CD4-positive, alpha-beta T cell treated with Interleukin-2 at 100 ng/mL for 4 hours (primary cell): ENCODE measurements around the gene IL12RB2.

Experiments
- DNase-seq: peaks from one replicate; pipeline ENCODE4 v3.0.0-alpha.2; 2020; ENCODE audit warnings: low spot score

The IL12RB2 gene, protein sequence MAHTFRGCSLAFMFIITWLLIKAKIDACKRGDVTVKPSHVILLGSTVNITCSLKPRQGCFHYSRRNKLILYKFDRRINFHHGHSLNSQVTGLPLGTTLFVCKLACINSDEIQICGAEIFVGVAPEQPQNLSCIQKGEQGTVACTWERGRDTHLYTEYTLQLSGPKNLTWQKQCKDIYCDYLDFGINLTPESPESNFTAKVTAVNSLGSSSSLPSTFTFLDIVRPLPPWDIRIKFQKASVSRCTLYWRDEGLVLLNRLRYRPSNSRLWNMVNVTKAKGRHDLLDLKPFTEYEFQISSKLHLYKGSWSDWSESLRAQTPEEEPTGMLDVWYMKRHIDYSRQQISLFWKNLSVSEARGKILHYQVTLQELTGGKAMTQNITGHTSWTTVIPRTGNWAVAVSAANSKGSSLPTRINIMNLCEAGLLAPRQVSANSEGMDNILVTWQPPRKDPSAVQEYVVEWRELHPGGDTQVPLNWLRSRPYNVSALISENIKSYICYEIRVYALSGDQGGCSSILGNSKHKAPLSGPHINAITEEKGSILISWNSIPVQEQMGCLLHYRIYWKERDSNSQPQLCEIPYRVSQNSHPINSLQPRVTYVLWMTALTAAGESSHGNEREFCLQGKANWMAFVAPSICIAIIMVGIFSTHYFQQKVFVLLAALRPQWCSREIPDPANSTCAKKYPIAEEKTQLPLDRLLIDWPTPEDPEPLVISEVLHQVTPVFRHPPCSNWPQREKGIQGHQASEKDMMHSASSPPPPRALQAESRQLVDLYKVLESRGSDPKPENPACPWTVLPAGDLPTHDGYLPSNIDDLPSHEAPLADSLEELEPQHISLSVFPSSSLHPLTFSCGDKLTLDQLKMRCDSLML

DNA sequence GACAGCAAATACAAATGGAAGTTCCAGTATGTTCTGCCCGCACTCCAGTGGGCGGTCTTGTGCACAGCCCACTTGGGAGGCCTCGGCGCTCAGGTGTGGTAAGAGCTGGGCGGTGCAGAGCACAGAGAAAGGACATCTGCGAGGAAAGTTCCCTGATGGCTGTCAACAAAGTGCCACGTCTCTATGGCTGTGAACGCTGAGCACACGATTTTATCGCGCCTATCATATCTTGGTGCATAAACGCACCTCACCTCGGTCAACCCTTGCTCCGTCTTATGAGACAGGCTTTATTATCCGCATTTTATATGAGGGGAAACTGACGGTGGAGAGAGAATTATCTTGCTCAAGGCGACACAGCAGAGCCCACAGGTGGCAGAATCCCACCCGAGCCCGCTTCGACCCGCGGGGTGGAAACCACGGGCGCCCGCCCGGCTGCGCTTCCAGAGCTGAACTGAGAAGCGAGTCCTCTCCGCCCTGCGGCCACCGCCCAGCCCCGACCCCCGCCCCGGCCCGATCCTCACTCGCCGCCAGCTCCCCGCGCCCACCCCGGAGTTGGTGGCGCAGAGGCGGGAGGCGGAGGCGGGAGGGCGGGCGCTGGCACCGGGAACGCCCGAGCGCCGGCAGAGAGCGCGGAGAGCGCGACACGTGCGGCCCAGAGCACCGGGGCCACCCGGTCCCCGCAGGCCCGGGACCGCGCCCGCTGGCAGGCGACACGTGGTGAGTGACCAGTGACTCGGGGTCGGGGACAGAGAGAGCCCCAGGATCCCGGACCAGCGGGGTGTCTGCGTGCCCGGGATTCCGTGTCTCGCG is at the start of gene IL12RB2:
TSS of gene IL12RB2 (plus strand) at position 623 of the 810 bp plus-strand sequence. CDS start 12,496 bp downstream, outside the sequence.
- peak; percentile 11 for DNase-seq

DNA sequence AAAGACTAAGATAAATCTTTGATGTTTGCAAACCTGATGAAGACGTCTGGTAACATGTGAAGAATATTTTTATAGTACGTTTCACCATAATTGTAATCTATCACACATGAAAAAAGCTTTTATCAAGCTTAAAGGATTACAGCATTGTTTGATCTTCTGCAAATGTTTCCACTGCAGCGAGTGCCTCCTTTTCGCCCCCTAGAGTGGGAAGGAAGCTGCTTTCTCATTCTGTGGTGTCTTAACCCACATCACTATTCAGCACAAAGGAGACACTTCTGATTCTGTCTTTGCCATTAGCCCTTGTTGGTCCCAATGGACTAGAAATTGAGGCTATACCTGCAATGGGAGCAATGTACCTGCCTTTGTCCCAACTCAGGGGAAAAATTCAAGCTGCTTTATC is 46.0 kb upstream of the IL12RB2 start:
- DNase-seq, result peak; percentile 29

DNA sequence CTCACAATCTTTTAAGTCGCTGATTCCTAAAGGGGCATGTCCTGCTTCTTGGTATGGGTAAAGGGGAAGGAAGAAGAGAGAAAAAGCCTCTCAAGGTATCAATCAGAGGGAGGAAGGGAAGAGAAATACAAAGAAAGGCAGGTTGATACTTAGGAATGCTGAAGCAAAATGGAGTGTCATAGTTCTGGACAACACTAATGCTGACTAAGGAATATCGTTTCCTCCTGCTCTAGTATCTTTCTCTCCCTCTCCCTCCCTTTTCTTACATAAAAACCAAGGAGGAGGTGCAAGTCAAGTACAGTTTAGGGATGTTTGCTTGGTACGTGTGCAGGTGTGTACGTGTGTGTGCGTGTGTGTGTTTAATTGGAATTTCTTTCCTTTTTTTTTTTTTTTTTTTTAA is 44.9 kb upstream of the IL12RB2 start:
- DNase-seq, result no peak

GRCh38 chr1:67264152-67264551 is 43.5 kb upstream of the IL12RB2 start:
- no peak for DNase-seq

DNA sequence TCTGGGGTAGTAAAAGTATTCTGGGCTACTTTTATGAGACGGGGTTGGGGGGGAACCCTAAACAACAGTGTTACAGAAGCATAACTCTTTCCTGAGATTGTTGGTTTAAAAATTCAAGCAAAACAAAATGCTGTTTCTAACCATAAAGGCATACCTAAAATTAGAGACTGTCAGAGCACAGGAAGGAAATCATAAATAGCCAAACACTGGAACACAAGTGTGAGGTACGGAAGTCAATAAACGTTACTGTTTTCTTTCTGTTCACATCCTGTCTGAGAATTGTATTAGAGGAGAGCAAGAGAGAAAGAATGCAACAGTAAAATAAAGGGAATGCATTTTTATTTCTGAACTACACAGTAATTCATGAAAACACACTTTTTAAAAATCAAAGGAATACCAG is 42.8 kb upstream of the IL12RB2 start:
- no peak for DNase-seq

DNA sequence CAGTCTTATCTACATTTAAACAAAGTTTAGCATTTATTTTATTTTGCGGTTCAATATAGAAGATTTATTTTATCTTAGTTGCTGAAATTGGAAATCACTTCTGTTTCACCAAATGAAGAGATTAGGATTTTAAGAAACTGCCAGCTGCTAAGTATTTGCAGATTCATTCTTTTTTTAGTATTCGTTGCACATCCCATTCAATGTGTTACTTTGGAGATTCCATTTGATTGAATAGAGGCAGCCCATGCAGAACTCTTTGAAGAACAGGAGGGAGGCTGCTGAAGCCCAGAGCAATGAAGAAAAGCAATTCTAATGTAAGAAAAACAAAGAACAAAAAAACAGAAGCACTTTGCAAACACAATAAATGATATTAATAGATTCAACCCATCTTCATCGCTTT is 38.6 kb upstream of the IL12RB2 start:
- no peak for DNase-seq

GRCh38 chr1:67270541-67270940 is 37.1 kb upstream of the IL12RB2 start:
- DNase-seq, result no peak

- no peak for DNase-seq
Observed at GRCh38 chr1:67273591-67273990, 34.1 kb upstream of the IL12RB2 start.

DNA sequence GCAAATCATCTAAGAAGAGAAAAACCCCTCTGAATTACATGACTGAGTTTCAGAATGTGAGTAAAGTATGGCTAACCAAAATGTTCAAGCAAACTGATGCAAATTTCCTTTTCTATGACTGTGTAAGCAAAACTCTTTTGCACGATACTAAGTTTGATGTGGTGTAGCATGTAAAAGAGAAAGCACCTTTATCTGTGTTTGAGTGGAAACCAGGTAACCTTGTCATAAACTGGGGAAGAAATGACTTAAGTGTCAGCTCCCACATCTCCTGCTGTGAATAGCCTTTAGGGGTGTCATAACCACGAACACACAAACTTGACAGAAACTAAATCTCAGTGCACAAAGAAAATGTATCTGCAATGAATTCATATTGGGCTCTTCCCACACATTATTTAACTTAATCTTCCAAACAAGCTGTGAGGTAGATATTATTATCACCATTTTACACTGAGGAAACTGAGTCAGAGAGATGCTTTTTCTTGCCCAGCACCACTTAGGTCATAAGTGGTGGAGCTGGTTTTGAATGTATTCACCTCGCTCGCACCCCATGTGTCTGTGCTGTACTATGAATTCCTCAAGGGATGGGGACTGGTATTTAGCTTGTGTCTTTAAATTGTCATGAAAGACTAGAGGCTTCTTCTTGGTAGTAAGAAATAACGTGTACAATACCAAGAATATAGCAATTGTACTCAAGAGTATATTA is 32.9 kb upstream of the IL12RB2 start:
- peak; percentile 6 for DNase-seq

- DNase-seq, result no peak
Observed at GRCh38 chr1:67280696-67281095, 27.0 kb upstream of the IL12RB2 start.

- DNase-seq, result no peak
Observed at GRCh38 chr1:67281244-67281643, 26.4 kb upstream of the IL12RB2 start.

DNA sequence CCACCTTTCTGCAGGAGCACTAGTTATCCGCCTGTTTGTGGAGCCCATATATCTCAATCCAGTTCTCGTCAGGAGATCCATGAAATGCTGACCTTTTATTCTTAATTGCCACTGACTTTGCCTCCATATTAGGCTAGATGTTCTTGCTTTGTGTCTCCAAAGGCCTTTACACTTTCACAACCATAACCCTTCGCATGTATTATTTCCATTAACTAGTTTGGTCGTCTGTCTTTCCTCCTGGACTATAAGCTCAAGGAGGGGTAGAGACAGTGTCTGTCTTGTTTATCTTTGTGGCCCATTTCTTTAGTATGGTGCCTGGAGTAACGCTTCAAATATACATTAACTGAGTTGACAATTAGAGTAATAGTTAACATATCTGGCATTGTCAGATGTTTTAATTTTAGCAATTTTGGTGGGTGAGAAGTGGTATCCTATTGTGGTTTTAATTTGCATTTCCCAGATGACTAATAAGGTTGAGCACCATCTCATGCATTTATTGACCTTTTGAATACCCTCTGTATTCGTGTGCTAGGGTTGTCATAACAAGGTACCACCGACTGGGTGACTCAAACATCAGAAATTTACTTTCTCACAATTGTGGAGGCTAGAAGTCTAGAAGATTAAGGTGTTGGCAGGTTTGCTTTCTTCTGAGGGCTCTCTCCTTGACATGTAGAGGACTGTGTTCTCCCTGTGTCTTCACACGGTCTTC is 21.7 kb upstream of the IL12RB2 start:
- peak; percentile 29 for DNase-seq

DNA sequence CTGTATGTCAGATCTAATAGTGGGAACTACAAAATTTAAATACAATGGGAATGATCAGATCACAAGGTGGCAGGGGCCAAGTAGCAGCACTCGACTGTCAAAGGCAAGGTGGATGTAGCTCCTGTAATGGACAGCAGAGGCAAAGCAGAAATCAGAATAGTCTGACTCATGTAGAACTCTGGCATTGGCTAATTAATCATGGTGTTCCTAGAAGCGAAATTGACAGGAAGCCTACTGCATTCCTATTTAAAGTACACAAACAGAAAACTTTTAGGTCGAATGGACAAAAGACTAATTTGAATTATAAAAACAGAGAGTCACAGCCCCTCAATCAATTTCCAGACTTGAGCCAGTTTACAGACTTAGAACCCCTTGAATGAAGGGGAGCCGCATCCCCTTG is 17.4 kb upstream of the IL12RB2 start:
- no peak for DNase-seq

- DNase-seq, result peak; percentile 7
Observed at GRCh38 chr1:67294836-67295617, 12.6 kb upstream of the IL12RB2 start.

- no peak for DNase-seq
Observed at GRCh38 chr1:67298762-67299161, 8.9 kb upstream of the IL12RB2 start.

- no peak for DNase-seq
Observed at GRCh38 chr1:67299296-67299695, 8.4 kb upstream of the IL12RB2 start.

DNA sequence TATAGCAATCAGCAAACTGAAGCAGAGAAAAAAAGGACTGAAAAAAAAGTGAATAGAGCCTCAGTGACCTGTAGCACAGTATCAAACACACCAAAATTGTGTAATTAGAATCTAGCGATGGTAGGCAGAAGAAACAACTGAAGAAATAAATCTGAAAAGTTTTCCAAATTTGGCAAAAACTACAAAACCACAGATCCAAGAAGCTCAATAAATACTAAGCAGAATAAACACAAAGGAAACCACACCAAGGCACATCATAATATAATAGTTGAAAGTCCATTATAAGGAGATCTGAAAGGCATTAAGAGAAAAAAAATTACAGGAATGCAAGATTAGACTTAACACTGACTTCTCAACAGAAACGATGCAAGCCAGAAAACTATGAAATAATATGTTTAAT is 7.1 kb upstream of the IL12RB2 start:
- no peak for DNase-seq

- DNase-seq, result peak; percentile 8
Observed at GRCh38 chr1:67304023-67304422, 3.6 kb upstream of the IL12RB2 start.

GRCh38 chr1:67306547-67306946 is 1.1 kb upstream of the IL12RB2 start:
- no peak for DNase-seq

GRCh38 chr1:67308136-67308535 is 463 bp downstream of the IL12RB2 start:
- DNase-seq, result no peak
